SU-DHL-6 (cell line): ENCODE measurements around the gene UTP14A.

Source experiments
- CTCF ChIP-seq: fragments of 200-600 bp; sonication (generic); IDR thresholded peaks from one replicate; pipeline ENCODE4 v1.5.1; 2017; ENCODE audit warnings: antibody characterized with exemption, mild to moderate bottlenecking, low read length, moderate library complexity; ENCODE audit not compliant: insufficient read depth, poor library complexity, severe bottlenecking
- EZH2phosphoT487 ChIP-seq: fragments of 200-600 bp; sonication (generic), shearing (Covaris generic); conservative IDR thresholded peaks from 2 replicates; pipeline ENCODE4 v1.6.1; 2018; ENCODE audit warnings: mild to moderate bottlenecking, antibody characterized with exemption, low read length, moderate library complexity, mixed read lengths

- TF ChIP-seq CTCF (no peak), EZH2phosphoT487 (no peak)
Measured at GRCh38 chrX:129945131-129945530, 39.2 kb downstream of the UTP14A start.
